Activated CD8-positive, alpha-beta T cell treated with anti-CD3 and anti-CD28 coated beads for 36 hours (primary cell): ENCODE measurements around the gene EQTN. TPM values are rescaled to one million over a fixed set of nuclear protein-coding genes. Genes with fewer than 3 reads are reported as not detected.

Experiments used
- ATAC-seq: fragments of 200-7000 bp; cut with Tn5 transposase; one replicate; pipeline ENCODE4 v1.10.0; 2021; ENCODE audit warnings: mild to moderate bottlenecking, moderate library complexity
- CTCF ChIA-PET: fragments of 350-600 bp; sonication (Branson Sonifier 250); formaldehyde crosslinking; loops from one replicate; lab custom pipeline; 2021; ENCODE audit warnings: antibody characterized with exemption; lab: Charles Lee
- POLR2A ChIA-PET: fragments of 350-600 bp; sonication (Branson Sonifier 250); formaldehyde crosslinking; loops from one replicate; lab custom pipeline; 2021; ENCODE audit warnings: antibody characterized with exemption; lab: Charles Lee
- DNase-seq: peaks from one replicate; pipeline ENCODE4 v3.0.0-alpha.2; 2020
- H3K27ac Mint-ChIP-seq: one replicate; pipeline ENCODE4 v1.8.0; 2021; ENCODE audit warnings: mild to moderate bottlenecking, mixed read lengths
- H3K27me3 Mint-ChIP-seq: one replicate; pipeline ENCODE4 v1.8.0; 2021; ENCODE audit warnings: mixed read lengths
- H3K36me3 Mint-ChIP-seq: one replicate; pipeline ENCODE4 v1.8.0; 2021; ENCODE audit warnings: low read depth, mixed read lengths
- H3K4me1 Mint-ChIP-seq: one replicate; pipeline ENCODE4 v1.8.0; 2021; ENCODE audit warnings: low read depth, mixed read lengths
- H3K4me3 Mint-ChIP-seq: one replicate; pipeline ENCODE4 v1.8.0; 2021; ENCODE audit warnings: mild to moderate bottlenecking, moderate library complexity, mixed read lengths
- H3K9me3 Mint-ChIP-seq: one replicate; pipeline ENCODE4 v1.8.0; 2021; ENCODE audit warnings: mixed read lengths
- intact Hi-C: fragments of 100-400 bp; cut with micrococcal nuclease; formaldehyde crosslinking; loops from one replicate; pipeline ENCODE4 v1.10.0; 2022
- total RNA-seq, 2 experiments: library from RNA; stranded (reverse); gene quantifications; one replicate each; pipeline ENCODE4 v1.2.3, GENCODE V29; 2021
- TF ChIP-seq, protein P1 (sequence below): fragments of 200-600 bp; IDR thresholded peaks from one replicate; pipeline ENCODE4 v1.8.0; 2022; ENCODE audit warnings: antibody characterized with exemption, mild to moderate bottlenecking

Gene EQTN
- total RNA-seq, 2 experiments from 2014 or later: not detected

DNA sequence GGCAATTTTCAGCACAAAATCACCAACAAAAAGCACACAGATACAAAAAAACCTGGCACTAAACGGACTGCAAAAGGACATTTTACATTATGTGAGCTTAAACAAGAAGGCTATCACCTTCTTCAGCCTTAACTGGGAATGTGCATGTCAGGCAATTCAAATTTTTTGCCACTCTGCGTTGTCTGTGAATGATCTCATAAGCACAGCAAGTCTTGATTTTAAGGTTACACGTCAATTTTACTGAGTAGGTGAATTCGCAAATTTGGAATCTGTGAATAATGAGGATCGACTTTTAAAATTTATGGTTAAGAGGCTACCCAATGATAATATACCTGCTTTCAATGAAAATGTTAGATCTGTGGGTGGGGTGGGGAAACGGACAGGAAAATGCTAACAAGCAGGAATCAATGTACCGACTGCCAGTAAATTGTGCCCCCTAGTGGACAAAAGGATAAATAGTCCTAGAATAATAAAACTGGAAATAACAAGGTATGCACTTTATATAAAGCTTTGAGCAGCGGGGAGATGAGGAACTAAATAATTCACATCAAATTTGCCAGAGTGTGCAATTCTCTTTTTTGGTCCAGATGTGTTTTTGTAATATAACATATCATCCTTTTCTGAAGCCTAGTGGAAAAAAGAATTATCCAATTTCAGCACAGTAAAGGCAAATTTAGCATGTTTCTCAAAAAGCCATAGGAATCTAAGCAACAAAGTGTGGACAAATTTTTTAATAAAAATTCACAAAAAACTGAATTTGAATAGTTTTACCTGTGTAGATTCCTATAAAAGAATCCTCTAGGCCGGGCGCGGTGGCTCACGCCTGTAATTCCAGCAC lies 20.5 kb downstream of the EQTN start:
- intact Hi-C loops: loop anchor here (1.0 to 10.0 kb wide), 2 partner anchors 242 to 532 kb away; no protein-coding TSS in a partner anchor
- no peak overlapping the region for H3K4me3 Mint-ChIP-seq
- TF ChIP-seq, protein P1, sequence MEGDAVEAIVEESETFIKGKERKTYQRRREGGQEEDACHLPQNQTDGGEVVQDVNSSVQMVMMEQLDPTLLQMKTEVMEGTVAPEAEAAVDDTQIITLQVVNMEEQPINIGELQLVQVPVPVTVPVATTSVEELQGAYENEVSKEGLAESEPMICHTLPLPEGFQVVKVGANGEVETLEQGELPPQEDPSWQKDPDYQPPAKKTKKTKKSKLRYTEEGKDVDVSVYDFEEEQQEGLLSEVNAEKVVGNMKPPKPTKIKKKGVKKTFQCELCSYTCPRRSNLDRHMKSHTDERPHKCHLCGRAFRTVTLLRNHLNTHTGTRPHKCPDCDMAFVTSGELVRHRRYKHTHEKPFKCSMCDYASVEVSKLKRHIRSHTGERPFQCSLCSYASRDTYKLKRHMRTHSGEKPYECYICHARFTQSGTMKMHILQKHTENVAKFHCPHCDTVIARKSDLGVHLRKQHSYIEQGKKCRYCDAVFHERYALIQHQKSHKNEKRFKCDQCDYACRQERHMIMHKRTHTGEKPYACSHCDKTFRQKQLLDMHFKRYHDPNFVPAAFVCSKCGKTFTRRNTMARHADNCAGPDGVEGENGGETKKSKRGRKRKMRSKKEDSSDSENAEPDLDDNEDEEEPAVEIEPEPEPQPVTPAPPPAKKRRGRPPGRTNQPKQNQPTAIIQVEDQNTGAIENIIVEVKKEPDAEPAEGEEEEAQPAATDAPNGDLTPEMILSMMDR: peak; percentile 92
- H3K27ac Mint-ChIP-seq: no peak overlapping the region
- peaks cover 2% of the 10 kb centered on the region for H3K4me1 Mint-ChIP-seq
- no peaks in the 10 kb centered on the region for H3K36me3 Mint-ChIP-seq
- ChIA-PET CTCF (interaction anchor here (0.6 to 2.3 kb wide), 17 partner anchors 10 to 617 kb away, joined by 3 to 9 read pairs (median 3); no protein-coding TSS in a partner anchor), POLR2A (no interaction called here)
- H3K27me3 Mint-ChIP-seq: peaks cover 9% of the 10 kb centered on the region
- DNase-seq: no peak
- ATAC-seq: no peak
- no peaks in the 10 kb centered on the region for H3K9me3 Mint-ChIP-seq

DNA sequence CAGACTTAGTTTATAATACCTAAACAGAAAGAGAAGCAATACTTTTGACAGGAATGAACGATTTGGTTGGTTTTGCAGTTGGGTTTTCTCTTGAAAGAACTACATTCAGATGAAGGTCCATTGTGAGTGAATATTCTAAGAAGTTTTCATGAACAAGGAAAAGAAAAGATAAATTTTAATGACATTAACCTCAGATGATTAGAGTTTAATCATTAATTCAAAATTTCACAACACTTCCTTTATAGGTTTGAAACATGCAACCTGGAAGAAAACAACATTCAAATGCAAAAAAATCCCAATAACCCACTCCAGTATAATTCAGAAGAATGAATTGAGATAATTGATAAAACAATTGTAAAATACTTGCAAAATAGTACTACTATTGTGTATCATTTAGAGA lies 23.8 kb downstream of the EQTN start:
- ChIA-PET POLR2A (no interaction called here), CTCF (interaction anchor here (0.5 kb wide), 1 partner anchor 344 kb away, joined by 3 read pairs; no protein-coding TSS in a partner anchor)
- intact Hi-C loops: loop anchor here (10.0 kb wide), 1 partner anchor 528 kb away; no protein-coding TSS in a partner anchor
- H3K36me3 Mint-ChIP-seq: no peaks in the 10 kb centered on the region
- H3K27ac Mint-ChIP-seq: no peak overlapping the region
- no peak for DNase-seq
- H3K4me3 Mint-ChIP-seq: no peak overlapping the region
- H3K4me1 Mint-ChIP-seq: peaks cover 2% of the 10 kb centered on the region
- ATAC-seq: no peak
- H3K27me3 Mint-ChIP-seq: peaks cover 3% of the 10 kb centered on the region
- no peaks in the 10 kb centered on the region for H3K9me3 Mint-ChIP-seq
- TF ChIP-seq, protein P1: no peak

DNA sequence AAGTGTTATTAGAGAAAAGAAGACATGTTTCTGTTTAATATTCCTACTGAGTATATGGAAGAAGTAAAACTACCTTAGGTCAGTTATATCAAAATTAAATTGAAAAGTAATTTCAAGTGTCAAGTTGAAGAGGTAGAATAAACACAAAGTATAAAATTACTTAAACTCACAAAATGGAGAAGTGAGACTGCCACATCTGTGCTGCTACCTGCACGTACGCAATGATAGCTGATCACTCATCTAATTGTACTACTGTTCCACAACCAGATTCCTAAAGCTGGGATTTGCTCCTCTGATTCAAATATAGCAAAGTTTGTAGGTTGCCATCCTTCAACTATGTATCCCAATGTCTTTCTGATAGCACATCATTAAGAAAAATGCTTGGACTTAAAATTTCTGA lies 24.8 kb downstream of the EQTN start:
- Mint-ChIP-seq H3K4me3 (no peak overlapping the region), H3K27me3 (peaks cover 3% of the 10 kb centered on the region), H3K9me3 (no peaks in the 10 kb centered on the region), H3K4me1 (peaks cover 2% of the 10 kb centered on the region), H3K36me3 (no peaks in the 10 kb centered on the region), H3K27ac (no peak overlapping the region)
- TF ChIP-seq, protein P1: no peak
- intact Hi-C loops: loop anchor here (10.0 kb wide), 1 partner anchor 527 kb away; no protein-coding TSS in a partner anchor
- ATAC-seq (no peak), DNase-seq (no peak)
- POLR2A ChIA-PET: no interaction called here
- CTCF ChIA-PET: no interaction called here

DNA sequence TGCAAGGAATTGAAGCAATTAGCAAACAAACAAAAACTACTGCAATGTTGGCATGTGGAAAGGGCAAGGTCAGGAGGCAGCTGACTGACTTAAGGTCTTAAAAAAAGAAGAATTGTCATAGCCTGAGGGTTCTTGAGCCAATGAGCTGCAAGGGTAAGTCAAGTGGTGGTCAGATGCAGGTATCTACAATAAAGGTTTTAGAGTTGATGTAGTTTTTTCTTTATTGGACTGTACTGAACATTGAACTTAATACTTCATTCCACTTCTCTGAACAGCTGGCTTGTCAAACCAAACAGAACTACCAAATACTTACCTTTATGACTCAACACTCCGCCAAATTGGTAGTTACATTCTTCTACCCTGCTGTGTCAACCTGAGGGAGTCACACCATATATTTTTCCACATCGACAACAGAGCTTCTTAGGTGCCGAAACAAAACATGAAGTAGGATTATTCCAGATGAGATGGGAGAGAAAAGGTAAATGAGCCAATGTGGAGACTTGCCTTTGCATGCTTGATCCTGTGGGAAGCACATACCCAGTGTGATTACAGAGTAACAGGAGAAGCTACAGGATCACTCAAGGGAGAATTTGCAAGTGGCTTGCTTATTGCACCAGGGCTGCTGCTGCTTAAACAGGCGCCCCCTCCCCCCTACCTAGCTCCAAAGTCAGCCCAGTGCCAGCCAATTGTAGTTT lies 35.3 kb downstream of the EQTN start:
- intact Hi-C loops: no loop called here
- Mint-ChIP-seq H3K4me3 (no peak overlapping the region), H3K9me3 (no peaks in the 10 kb centered on the region), H3K27ac (no peak overlapping the region), H3K36me3 (no peaks in the 10 kb centered on the region), H3K27me3 (no peaks in the 10 kb centered on the region), H3K4me1 (no peaks in the 10 kb centered on the region)
- ATAC-seq (no peak), DNase-seq (no peak)
- POLR2A ChIA-PET: no interaction called here
- TF ChIP-seq, protein P1: no peak
- CTCF ChIA-PET: no interaction called here
